Right atrium auricular region (tissue), 2 donors: ENCODE measurements around the gene ERC2. TPM values are rescaled to one million over a fixed set of nuclear protein-coding genes. Genes with fewer than 3 reads are reported as not detected.

Experiments used
- DNase-seq: peaks from one replicate; pipeline ENCODE4 v3.0.0-alpha.2; 2019; ENCODE audit warnings: low spot score
- H3K27ac ChIP-seq, 2 donors: fragments of 200-600 bp; sonication (generic); 1 replicate in 1 of 2; 2 replicates in 1 of 2; pipeline ENCODE4 v1.5.1; 2016 to 2019
- H3K27me3 ChIP-seq, 2 donors: fragments of 200-600 bp; sonication (generic); one replicate each; pipeline versions ENCODE4 v1.5.1 to v1.6.0; 2017 to 2019
- H3K36me3 ChIP-seq: fragments of 200-600 bp; sonication (generic); one replicate; pipeline ENCODE4 v1.5.1; 2016
- H3K4me1 ChIP-seq, 2 donors: fragments of 200-600 bp; sonication (generic); one replicate each; pipeline versions ENCODE4 v1.5.1 to v1.6.0; 2017 to 2019
- H3K4me3 ChIP-seq, 2 donors: fragments of 200-600 bp; sonication (generic); 1 replicate in 1 of 2; 2 replicates in 1 of 2; pipeline ENCODE4 v1.5.1; 2017 to 2019; ENCODE audit warnings: mild to moderate bottlenecking in 1 of 2, moderate library complexity in 1 of 2
- H3K9me3 ChIP-seq, 2 donors: fragments of 200-600 bp; sonication (generic); one replicate each; pipeline ENCODE4 v1.5.1; 2019
- total RNA-seq, 2 donors: library from RNA; depleted of rRNA; stranded (reverse); fragments of >200 nt; gene quantifications; one replicate each; pipeline ENCODE4 v1.1.0, GENCODE V29; 2016
- TF ChIP-seq, protein P1 (sequence below), 2 donors: fragments of 200-600 bp; sonication (generic); IDR thresholded peaks; one replicate each; pipeline ENCODE4 v1.5.1; 2019; ENCODE audit warnings: antibody characterized with exemption in 2 of 2

The ERC2 gene
- total RNA-seq, 2 donors from 2014 or later: 2.9 to 4.0 TPM

DNA sequence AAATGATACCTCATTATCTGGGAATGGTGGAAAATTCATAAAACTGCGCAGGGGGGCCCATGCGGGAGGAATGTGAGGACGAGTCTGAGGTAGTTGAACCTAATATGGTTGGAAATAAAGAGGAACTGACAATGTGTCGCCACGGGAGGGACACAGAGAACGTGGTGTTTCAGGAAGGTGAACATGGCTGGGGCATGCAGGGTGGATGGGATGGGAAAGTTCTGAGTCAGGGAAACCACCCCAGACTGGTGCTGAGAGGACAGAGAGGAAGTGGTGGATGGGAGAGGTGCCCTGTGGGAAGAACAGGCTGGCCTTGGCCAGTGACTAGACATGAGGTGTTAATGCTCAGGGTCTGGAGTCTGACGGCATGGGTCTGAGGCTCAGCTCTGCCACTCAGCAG, 844.0 kb downstream of the ERC2 start:
- no peaks in the 10 kb centered on the region for H3K36me3 ChIP-seq
- H3K4me1 ChIP-seq: peaks cover 0 to 4% of the 10 kb centered on the region in 2 donors
- H3K4me3 ChIP-seq: no peak overlapping the region
- H3K27ac ChIP-seq: no peak overlapping the region
- no peak for DNase-seq
- H3K27me3 ChIP-seq: no peaks in the 10 kb centered on the region
- H3K9me3 ChIP-seq: no peaks in the 10 kb centered on the region
- TF ChIP-seq, protein P1, sequence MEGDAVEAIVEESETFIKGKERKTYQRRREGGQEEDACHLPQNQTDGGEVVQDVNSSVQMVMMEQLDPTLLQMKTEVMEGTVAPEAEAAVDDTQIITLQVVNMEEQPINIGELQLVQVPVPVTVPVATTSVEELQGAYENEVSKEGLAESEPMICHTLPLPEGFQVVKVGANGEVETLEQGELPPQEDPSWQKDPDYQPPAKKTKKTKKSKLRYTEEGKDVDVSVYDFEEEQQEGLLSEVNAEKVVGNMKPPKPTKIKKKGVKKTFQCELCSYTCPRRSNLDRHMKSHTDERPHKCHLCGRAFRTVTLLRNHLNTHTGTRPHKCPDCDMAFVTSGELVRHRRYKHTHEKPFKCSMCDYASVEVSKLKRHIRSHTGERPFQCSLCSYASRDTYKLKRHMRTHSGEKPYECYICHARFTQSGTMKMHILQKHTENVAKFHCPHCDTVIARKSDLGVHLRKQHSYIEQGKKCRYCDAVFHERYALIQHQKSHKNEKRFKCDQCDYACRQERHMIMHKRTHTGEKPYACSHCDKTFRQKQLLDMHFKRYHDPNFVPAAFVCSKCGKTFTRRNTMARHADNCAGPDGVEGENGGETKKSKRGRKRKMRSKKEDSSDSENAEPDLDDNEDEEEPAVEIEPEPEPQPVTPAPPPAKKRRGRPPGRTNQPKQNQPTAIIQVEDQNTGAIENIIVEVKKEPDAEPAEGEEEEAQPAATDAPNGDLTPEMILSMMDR (IDR thresholded peaks at IDR 0.05): no peak

DNA sequence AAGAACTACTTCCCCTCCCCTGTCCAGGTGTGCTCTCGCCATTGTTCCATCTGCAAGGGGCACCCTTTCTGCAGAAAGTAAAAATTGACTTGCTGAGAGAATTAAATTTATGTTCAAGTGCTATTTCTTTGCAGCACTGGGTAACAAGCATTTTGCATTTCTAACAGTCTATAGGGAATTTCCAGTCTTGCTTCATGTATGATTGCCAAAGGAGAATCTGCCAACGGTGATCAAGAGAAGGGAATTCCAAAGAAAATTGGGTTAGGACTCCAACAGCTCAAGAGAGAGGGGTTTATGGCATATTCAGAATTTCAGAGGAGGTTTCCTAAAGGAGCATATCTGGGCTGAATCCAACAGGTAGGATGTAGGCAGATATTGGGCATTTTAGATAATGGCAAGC, 844.5 kb downstream of the ERC2 start:
- H3K4me1 ChIP-seq: no peaks in the 10 kb centered on the region
- no peaks in the 10 kb centered on the region for H3K9me3 ChIP-seq
- no peak overlapping the region for H3K27ac ChIP-seq
- H3K27me3 ChIP-seq: no peaks in the 10 kb centered on the region
- no peak overlapping the region for H3K4me3 ChIP-seq
- DNase-seq: no peak
- TF ChIP-seq, protein P1 (IDR thresholded peaks at IDR 0.05): no peak
- no peaks in the 10 kb centered on the region for H3K36me3 ChIP-seq

DNA sequence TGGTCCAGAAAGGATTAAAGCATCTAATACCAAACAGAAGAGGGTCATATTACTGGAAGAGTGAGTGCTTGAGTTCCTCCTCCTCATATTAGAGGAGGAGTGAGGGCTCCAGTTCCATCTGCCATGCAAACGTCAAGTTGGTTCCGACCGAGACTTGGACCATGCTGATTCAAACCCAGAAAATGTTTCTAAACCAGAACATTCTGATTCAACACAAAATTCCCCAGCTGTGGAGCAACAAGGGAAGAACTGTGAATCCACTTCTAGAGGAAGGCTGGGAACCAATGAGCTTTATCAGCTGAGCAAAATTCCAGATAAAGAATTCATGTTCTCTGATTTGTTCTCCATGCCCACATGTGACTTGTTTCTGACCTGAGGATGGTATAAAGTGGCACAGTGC, 845.5 kb downstream of the ERC2 start:
- H3K36me3 ChIP-seq: no peaks in the 10 kb centered on the region
- H3K4me3 ChIP-seq: no peak overlapping the region
- no peaks in the 10 kb centered on the region for H3K9me3 ChIP-seq
- DNase-seq: no peak
- H3K27me3 ChIP-seq: no peaks in the 10 kb centered on the region
- H3K27ac ChIP-seq: no peak overlapping the region
- TF ChIP-seq, protein P1 (IDR thresholded peaks at IDR 0.05): no peak
- no peaks in the 10 kb centered on the region for H3K4me1 ChIP-seq

DNA sequence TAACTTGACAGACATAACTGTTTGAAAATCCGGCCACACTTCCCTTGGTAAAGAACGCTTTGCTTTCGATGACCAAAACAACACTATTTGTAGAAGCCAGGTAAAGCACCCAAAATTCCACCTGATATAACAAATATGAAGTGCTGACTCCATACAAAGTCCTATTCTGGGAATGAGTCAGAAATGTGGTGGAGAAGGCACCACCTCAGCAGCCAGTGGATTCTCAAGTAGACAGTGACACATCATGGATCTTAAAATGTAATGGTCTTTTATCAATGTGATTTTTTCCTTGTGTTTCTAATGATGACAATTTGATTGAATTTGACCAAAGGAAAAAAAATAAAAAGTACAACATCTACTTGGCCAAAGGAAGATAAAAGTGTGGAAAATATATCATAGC, 846.2 kb downstream of the ERC2 start:
- no peaks in the 10 kb centered on the region for H3K4me1 ChIP-seq
- no peaks in the 10 kb centered on the region for H3K27me3 ChIP-seq
- H3K36me3 ChIP-seq: no peaks in the 10 kb centered on the region
- no peak for DNase-seq
- no peak overlapping the region for H3K4me3 ChIP-seq
- TF ChIP-seq, protein P1 (IDR thresholded peaks at IDR 0.05): no peak
- no peaks in the 10 kb centered on the region for H3K9me3 ChIP-seq
- no peak overlapping the region for H3K27ac ChIP-seq

DNA sequence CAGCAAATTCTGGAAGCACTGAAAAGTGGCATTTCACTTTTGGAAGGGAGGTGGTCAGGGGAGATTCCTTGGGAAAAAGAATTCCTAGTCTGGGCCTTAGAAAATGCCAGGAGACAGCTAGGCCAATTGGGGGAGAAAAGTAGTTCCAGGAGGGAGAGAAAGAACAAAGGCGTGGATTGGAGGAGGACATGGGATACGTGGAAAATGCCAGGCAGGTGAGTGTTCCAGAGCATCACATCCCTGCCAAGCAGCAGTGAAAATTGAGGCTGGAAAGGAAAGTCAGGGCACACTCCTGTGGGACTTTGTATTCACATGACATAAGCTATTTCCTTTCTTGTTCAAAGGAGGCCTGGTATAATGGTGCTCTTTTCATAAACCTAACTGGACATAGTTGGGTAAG, 846.6 kb downstream of the ERC2 start:
- no peaks in the 10 kb centered on the region for H3K9me3 ChIP-seq
- TF ChIP-seq, protein P1 (IDR thresholded peaks at IDR 0.05): no peak

DNA sequence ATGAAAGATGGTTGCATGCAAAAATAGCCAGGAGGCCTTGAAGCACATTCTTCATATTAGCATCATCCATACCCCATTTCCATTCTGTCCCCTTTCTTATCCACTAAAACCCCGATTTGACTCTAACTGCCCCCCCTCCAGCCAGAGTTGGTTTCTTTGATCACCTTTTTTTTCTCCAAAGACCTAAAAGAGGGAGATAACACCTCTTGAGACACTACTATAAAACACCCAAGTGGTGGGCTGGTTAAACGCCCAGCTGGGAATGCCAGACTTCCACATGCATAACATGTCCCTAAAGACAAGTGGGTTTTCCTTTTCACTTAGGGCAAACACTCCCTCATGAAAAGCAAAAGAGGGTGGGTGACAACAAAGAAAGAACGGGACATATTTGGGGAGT, 847.2 kb downstream of the ERC2 start:
- DNase-seq: no peak
- TF ChIP-seq, protein P1 (IDR thresholded peaks at IDR 0.05): no peak
- no peaks in the 10 kb centered on the region for H3K4me1 ChIP-seq
- no peak overlapping the region for H3K4me3 ChIP-seq
- no peaks in the 10 kb centered on the region for H3K9me3 ChIP-seq
- H3K27me3 ChIP-seq: no peaks in the 10 kb centered on the region
- H3K36me3 ChIP-seq: no peaks in the 10 kb centered on the region
- no peak overlapping the region for H3K27ac ChIP-seq

More for the DNA sequence above, 846.6 kb downstream of the ERC2 start:
- Histone ChIP-seq H3K4me1 (no peaks in the 10 kb centered on the region), H3K36me3 (no peaks in the 10 kb centered on the region), H3K27ac (no peak overlapping the region), H3K4me3 (no peak overlapping the region), H3K27me3 (no peaks in the 10 kb centered on the region)
- no peak for DNase-seq
